Measurements from ENCODE around the gene XXYLT1. TPM values are rescaled to one million over a fixed set of nuclear protein-coding genes. Genes with fewer than 3 reads are reported as not detected.

The XXYLT1 gene
- total RNA-seq, 1 donor from 2014 or later = 9.8 TPM

DNA sequence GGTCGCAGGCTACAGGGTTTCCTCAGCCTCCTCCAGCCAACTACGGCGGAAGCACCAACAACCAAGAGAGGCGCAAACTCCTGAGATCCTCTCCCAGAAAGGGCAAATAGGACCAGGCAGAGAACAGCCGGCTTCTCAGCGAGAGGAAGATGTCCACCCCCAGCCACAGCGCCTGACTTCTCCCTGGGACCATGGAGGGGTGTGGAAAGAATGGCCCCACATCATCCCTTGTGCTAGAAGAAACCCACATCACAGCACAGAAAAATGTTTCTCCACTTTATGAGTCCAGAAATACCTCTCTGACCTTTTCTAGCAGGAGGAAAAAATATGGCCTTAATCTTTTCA is 105.7 kb downstream of the XXYLT1 start:
- no peak overlapping the region for H3K27ac ChIP-seq
- intact Hi-C loops (cut with DNase I) = no loop called here
- H3K36me3 ChIP-seq = no peaks in the 10 kb centered on the region
- H3K27me3 ChIP-seq = no peaks in the 10 kb centered on the region
- H3K4me3 ChIP-seq = no peak overlapping the region
- H3K4me1 ChIP-seq = peaks cover 27% of the 10 kb centered on the region
- TF ChIP-seq CTCF (IDR thresholded peaks at IDR 0.05) = no peak
- no peaks in the 10 kb centered on the region for H3K9me3 ChIP-seq
- DNase-seq (no peak), ATAC-seq (no peak)

- no peaks in the 10 kb centered on the region for H3K36me3 ChIP-seq
- intact Hi-C loops (cut with DNase I) = no loop called here
- H3K4me3 ChIP-seq = no peak overlapping the region
- ATAC-seq (no peak), DNase-seq (no peak)
- H3K27ac ChIP-seq = no peak overlapping the region
- no peaks in the 10 kb centered on the region for H3K9me3 ChIP-seq
- no peaks in the 10 kb centered on the region for H3K27me3 ChIP-seq
- no peak for TF ChIP-seq CTCF (IDR thresholded peaks at IDR 0.05)
- H3K4me1 ChIP-seq = peaks cover 32% of the 10 kb centered on the region
Observed at GRCh38 chr3:195164573-195165264, 106.2 kb downstream of the XXYLT1 start.

- DNase-seq (no peak), ATAC-seq (no peak)
- H3K9me3 ChIP-seq = no peaks in the 10 kb centered on the region
- no peaks in the 10 kb centered on the region for H3K27me3 ChIP-seq
- intact Hi-C loops (cut with DNase I) = no loop called here
- H3K36me3 ChIP-seq = no peaks in the 10 kb centered on the region
- H3K4me3 ChIP-seq = no peak overlapping the region
- H3K27ac ChIP-seq = no peak overlapping the region
- H3K4me1 ChIP-seq = peaks cover 32% of the 10 kb centered on the region
- TF ChIP-seq CTCF (IDR thresholded peaks at IDR 0.05) = no peak
Observed at GRCh38 chr3:195163719-195164572, 107.0 kb downstream of the XXYLT1 start.

DNA sequence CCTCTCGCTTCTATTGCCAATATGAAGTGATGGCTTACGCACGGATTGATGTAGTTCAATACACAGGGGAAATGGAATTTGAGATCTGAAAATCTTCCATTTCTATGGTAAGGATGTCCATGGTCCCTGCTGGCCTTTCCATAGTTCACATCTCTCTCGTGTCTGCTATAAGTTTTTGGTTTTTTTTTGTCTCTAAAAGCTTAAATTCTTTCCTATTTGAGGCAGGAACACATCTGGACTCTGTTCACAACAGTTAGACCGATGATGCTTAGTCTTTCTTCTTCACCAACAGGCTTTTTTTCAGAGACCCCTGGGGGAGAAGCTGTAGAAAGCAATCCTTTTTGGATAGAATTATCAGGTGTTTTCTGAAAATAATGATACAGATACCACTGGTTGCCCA is 108.1 kb downstream of the XXYLT1 start:
- no peak for DNase-seq
- no peaks in the 10 kb centered on the region for H3K9me3 ChIP-seq
- H3K4me1 ChIP-seq = peaks cover 32% of the 10 kb centered on the region
- H3K4me3 ChIP-seq = no peak overlapping the region
- H3K27ac ChIP-seq = peak overlapping the region; percentile 51
- no peak for TF ChIP-seq CTCF (IDR thresholded peaks at IDR 0.05)
- intact Hi-C loops (cut with DNase I) = no loop called here
- no peak for ATAC-seq
- no peaks in the 10 kb centered on the region for H3K36me3 ChIP-seq
- no peaks in the 10 kb centered on the region for H3K27me3 ChIP-seq

GRCh38 chr3:195162033-195162669 is 108.8 kb downstream of the XXYLT1 start:
- peak; percentile 60 for ATAC-seq
- intact Hi-C loops (cut with DNase I) = no loop called here
- DNase-seq = no peak
- Histone ChIP-seq H3K36me3 (no peaks in the 10 kb centered on the region), H3K27ac (peak overlapping the region; percentile 51), H3K4me1 (peaks cover 32% of the 10 kb centered on the region), H3K9me3 (no peaks in the 10 kb centered on the region), H3K4me3 (no peak overlapping the region), H3K27me3 (no peaks in the 10 kb centered on the region)
- TF ChIP-seq CTCF (IDR thresholded peaks at IDR 0.05) = no peak
